HL-60 (cell line): Measurements from ENCODE around the gene ZSCAN20.

Experiments used
- CTCF ChIP-seq: IDR thresholded peaks from one replicate; pipeline ENCODE4 v1.5.1; 2011; ENCODE audit warnings: low read length, control low read depth, inconsistent platforms; ENCODE audit not compliant: insufficient read depth
- GABPA ChIP-seq: IDR thresholded peaks from 2 replicates; pipeline ENCODE4 v1.6.1; 2012; ENCODE audit warnings: low read depth
- POLR2AphosphoS5 ChIP-seq: IDR thresholded peaks from 2 replicates; pipeline ENCODE4 v1.6.1; 2012; ENCODE audit warnings: low read depth
- REST ChIP-seq: IDR thresholded peaks from 2 replicates; pipeline ENCODE4 v1.6.1; 2012; ENCODE audit warnings: low read depth; ENCODE audit not compliant: insufficient replicate concordance
- SPI1 ChIP-seq: IDR thresholded peaks from 2 replicates; pipeline ENCODE4 v1.6.1; 2012; ENCODE audit warnings: low read depth, mild to moderate bottlenecking, borderline replicate concordance

GRCh38 chr1:33446590-33446989 lies 25.9 kb upstream of the ZSCAN20 start:
- TF ChIP-seq CTCF (no peak), POLR2AphosphoS5 (no peak), REST (no peak), SPI1 (no peak), GABPA (no peak)
